AG08396 (cell line): ENCODE results near the gene CDK5RAP2.
"Not testable (repeated sequence)": the region's sequence is repeated elsewhere in the genome, so short reads cannot be mapped to it uniquely, and the experiment has no call there.

Experiments used
- DNase-seq: peaks from one replicate; pipeline ENCODE4 v3.0.0; 2012; ENCODE audit warnings: low spot score, mixed read lengths

The CDK5RAP2 gene

GRCh38 chr9:120513825-120514396 is 66.1 kb downstream of the CDK5RAP2 start:
- DNase-seq: no peak

GRCh38 chr9:120510816-120511215 is 69.2 kb downstream of the CDK5RAP2 start:
- DNase-seq: no peak

GRCh38 chr9:120507936-120508510 is 71.9 kb downstream of the CDK5RAP2 start:
- DNase-seq: no peak

GRCh38 chr9:120505186-120505585 is 74.8 kb downstream of the CDK5RAP2 start:
- no peak for DNase-seq

GRCh38 chr9:120500733-120501132 is 79.2 kb downstream of the CDK5RAP2 start:
- no peak for DNase-seq

GRCh38 chr9:120497865-120498264 is 82.1 kb downstream of the CDK5RAP2 start:
- not testable (repeated sequence) for DNase-seq

- DNase-seq: not testable (repeated sequence)
These were observed 83.5 kb downstream of the CDK5RAP2 start for GRCh38 chr9:120496438-120496837.

- DNase-seq: no peak
These were observed 88.9 kb downstream of the CDK5RAP2 start for GRCh38 chr9:120490888-120491595.

GRCh38 chr9:120486835-120487234 is 93.1 kb downstream of the CDK5RAP2 start:
- no peak for DNase-seq

- DNase-seq: peak; percentile 34
These were observed 93.6 kb downstream of the CDK5RAP2 start for GRCh38 chr9:120486347-120486746.

- DNase-seq: no peak
These were observed 94.2 kb downstream of the CDK5RAP2 start for GRCh38 chr9:120485788-120486187.

- DNase-seq: no peak
These were observed 95.8 kb downstream of the CDK5RAP2 start for GRCh38 chr9:120484162-120484561.

GRCh38 chr9:120482424-120483186 is 97.4 kb downstream of the CDK5RAP2 start:
- no peak for DNase-seq

GRCh38 chr9:120481846-120482245 is 98.1 kb downstream of the CDK5RAP2 start:
- DNase-seq: no peak

- no peak for DNase-seq
These were observed 98.7 kb downstream of the CDK5RAP2 start for GRCh38 chr9:120481248-120481647.

GRCh38 chr9:120480707-120481106 is 99.3 kb downstream of the CDK5RAP2 start:
- peak; percentile 13 for DNase-seq

- DNase-seq: no peak
These were observed 101.8 kb downstream of the CDK5RAP2 start for GRCh38 chr9:120478208-120478607.

GRCh38 chr9:120477534-120478001 is 102.4 kb downstream of the CDK5RAP2 start:
- DNase-seq: peak; percentile 78

GRCh38 chr9:120475341-120475740 is 104.6 kb downstream of the CDK5RAP2 start:
- no peak for DNase-seq

GRCh38 chr9:120474591-120475243 is 105.2 kb downstream of the CDK5RAP2 start:
- no peak for DNase-seq

GRCh38 chr9:120473608-120474007 is 106.4 kb downstream of the CDK5RAP2 start:
- DNase-seq: no peak
